Activated CD4-positive, CD25-positive, alpha-beta regulatory T cell treated with anti-CD3 and anti-CD28 coated beads, Interleukin-2, amount 50 U/mL, for 24 hours (primary cell): ENCODE data around the gene KCNQ2.

Experiments
- ATAC-seq, 2 donors: fragments of 150-1000 bp; cut with Tn5 transposase; one replicate each; pipeline ENCODE4 v1.10.0; 2021; ENCODE audit warnings: mild to moderate bottlenecking in 1 of 2, moderate library complexity in 1 of 2

Gene KCNQ2

DNA sequence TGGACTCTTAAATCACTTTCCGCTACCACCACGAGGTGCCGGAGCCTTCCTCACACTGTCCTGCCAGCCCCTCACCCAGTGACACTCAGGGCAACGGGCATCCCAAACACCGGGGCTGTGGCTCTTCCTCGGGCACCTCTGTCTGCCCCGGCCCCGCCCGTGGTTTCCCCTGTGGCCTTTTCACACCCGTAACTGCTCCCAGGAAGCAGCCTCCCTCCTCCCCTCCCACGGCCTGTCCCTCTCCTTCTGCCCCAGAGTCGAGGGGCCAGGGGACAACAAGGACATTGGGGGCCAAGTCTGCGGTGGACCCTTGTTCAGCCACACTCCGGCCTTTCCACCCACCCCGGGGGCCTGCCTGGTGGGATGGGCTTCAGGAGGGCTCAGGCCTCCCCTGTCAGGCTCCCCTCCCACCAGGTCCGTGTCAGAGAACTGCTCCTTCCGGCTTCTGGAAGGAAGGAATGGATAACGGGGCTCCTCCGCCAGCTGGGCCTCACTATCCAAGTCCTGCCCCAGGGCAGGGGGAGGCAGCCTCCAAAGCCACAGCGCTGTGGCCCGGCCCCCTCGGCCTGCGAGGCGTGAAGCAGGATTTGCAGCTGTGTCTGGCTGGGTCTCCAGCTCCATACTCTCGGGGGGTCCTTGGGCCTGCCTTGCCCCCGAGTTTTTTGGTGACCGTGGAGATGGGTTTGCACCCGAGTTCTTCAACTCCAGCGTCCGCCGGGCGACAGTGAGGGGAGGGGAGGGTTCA lies 56.6 kb downstream of the KCNQ2 start:
- ATAC-seq = no peak

DNA sequence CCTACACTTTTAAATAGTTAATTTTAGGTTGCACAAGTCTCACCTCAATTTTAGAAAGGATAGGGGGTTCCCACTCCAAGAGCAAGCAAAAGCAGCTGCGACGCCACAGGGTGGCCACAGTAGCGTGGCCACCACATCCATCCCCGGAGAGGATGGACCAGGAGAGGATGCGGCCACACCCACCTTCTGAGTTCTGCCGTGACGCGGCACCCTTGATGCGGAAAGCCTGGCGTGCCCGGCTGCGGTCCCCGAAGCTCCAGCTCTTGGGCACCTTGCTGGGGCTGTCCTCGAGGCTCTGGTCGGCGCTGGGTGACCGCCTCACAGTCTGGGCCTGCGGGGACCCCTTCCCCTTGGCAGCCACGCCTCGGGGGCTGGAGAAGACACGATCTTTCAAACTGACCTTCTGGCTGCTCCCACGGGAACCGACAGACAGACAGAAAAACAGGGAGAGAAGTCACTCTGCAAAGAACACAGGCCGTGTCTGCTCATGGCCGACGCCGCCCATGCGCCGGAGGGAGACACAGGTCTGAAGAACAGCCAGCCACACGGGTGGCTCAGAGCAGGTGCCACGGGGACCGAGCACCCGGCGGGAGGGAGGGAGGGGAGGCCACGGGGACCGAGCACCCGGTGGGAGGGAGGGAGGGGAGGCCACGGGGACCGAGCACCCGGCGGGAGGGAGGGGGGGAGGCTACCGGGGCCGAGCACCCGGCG lies 57.6 kb downstream of the KCNQ2 start:
- ATAC-seq = no peak

GRCh38 chr20:63413963-63414684 lies 58.3 kb downstream of the KCNQ2 start:
- no peak for ATAC-seq

DNA sequence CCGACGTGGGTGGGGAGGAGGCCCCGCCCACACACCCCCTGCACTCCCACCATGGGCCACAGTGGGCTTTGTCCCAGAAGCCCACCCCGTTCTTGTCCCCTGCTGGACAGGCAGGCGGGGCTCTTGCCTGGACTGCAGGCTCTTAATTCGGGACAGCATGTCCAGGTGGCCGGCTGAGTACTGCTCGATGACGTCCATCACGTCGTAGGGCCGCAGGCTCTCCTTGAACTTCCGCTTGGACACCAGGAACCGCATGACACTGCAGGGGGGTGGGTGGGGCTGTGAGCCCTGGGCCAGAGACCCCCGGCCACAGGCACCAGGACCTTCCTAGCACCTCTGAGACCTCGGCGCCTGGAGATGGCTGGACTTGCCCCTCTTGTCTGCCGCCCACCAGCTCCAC lies 59.1 kb downstream of the KCNQ2 start:
- no peak for ATAC-seq

GRCh38 chr20:63412889-63413288 lies 59.6 kb downstream of the KCNQ2 start:
- no peak for ATAC-seq

- no peak for ATAC-seq
These were observed 60.4 kb downstream of the KCNQ2 start for GRCh38 chr20:63411898-63412631.

- no peak for ATAC-seq
These were observed 61.1 kb downstream of the KCNQ2 start for GRCh38 chr20:63411151-63411897.

DNA sequence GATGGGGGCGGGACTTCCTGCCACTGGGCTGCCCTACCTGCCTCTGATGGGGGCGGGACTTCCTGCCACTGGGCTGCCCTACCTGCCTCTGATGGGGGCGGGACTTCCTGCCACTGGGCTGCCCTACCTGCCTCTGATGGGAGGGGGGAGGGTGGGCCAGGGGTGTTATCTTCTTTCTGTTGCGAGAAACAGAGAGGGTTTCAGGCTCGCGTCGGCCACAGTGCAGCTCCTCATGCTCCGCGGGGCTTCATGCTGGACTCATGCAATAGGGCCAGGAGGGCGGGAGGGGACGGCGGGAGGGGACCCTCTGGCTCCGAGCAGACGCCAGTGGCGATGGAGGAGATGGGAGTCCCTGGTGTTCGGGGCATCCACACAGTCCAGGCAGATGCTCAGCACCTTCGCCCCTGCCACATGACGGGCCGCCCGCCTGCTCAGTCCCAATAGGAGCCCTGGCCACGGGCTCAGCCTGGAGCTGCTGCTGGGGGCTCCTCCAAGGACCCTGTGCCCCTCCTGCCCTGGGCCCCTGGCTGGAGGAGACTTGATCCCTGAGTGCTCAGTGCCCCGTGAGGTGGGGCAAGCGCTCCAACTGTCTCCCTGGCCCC lies 62.5 kb downstream of the KCNQ2 start:
- ATAC-seq = no peak

DNA sequence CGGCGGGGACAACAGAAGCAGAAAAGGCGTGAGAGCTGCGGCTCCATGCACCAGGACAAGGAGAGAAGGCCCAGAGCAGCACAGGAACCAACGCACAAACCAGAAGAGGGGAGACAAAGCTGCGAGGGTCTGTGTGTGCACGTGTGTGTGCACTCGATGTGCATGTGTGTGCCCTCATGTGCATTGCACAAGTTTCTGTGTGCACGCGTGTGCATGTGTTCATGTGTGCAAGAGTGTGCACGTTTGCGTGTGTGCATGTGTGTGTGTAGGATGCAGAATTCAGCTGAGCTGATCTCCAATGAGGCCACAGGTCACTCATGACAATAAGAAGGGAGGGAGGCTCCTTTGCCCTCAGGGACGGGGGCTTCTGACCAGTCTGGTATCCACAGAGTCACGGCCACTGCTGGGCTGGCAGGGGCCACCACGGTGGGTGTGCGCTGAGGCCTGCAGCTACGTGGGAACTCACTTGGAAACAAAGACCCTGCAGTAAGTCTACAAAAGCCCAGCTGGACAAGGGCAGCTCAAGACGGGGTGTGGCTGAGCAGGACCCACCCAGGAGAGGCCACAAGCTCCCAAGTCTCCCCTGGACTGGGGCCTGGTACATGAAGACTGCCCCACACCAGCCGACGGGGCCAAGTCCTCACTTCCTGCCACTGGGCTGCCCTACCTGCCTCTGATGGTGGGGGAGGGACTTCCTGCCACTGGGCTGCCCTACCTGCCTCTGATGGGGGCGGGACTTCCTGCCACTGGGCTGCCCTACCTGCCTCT lies 63.2 kb downstream of the KCNQ2 start:
- ATAC-seq = no peak

- ATAC-seq = no peak
These were observed 63.8 kb downstream of the KCNQ2 start for GRCh38 chr20:63408684-63409046.

- no peak for ATAC-seq
These were observed 64.3 kb downstream of the KCNQ2 start for GRCh38 chr20:63407928-63408683.

DNA sequence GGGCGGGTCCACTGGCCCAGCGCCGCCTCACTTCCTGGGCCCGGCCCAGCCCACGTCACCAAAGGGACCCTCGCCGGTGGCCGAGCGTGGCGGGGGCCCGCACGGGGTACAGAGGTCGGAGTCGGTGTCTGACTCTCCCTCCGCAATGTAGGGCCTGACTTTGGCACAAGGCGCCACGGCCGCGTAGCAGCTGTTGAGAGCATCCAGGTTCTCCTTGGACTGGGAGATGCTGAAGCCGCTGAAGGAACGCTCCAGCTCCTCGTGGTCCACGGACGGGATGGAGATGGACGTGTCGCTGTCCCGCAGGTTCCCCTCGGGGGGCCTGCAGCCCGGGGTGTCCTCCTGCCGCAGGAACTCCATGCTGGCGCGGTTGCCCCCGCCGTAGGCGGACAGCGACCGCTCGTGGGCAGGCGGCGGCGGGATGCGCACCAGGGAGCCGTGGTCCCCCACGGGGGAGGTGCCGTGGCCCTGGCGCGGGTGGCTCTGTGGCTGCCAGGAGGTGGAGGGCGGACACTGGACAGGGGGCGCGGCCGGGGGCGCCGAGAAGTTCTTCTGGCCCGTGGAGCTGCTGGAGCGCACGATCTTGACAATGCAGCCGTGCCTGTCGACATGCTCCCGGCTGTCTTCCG lies 65.7 kb downstream of the KCNQ2 start:
- ATAC-seq = no peak

DNA sequence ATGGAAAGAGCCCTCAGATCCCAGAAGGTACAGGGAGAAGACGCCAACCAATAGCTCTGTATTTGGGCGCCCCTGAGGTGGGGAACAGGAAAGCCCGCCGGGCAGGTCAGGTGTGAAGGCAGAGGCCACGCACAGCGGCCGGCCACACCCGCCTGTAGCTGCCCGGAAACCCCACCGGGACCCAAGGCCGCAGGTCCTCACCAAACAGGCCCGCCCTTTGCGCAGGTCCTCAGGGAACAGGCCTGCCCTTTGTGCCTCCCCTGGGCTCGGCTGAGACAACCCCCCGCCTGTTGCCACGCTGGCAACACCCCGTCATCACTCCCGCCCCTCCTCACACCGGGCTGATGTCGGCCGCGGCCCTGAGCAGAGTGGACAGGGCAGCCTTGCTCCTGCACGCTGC lies 66.4 kb downstream of the KCNQ2 start:
- ATAC-seq = no peak

DNA sequence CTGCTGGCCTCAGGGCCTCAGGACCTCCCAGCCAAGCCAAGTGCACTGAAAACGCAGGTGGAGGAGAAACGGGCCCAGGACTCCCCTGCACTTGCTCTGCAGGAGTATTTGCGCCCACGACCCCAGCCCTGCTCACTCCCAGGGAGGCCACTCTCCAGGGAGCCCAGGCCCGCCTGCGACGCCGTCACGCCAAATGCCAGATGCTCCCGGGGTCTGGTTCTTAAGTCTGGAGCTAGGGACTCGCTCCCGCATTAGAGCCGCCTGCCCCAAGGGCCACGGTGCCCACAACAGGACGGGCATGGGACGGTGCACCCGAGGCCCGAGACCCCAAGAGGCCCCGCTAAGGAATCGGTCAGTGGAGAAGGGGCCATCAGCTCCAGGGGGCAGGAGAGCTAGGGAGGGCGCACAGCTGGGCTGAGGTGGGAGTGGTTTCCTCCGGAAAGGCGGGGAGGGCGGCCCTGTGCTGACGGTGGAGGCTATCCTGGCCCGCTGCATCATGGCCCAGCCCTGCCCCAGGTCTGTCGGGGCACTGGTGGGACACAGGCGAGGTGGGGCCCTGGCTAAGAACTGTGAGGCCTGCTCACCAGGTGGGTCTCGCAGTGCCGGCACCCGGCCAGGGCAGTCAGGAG lies 67.2 kb downstream of the KCNQ2 start:
- no peak for ATAC-seq

DNA sequence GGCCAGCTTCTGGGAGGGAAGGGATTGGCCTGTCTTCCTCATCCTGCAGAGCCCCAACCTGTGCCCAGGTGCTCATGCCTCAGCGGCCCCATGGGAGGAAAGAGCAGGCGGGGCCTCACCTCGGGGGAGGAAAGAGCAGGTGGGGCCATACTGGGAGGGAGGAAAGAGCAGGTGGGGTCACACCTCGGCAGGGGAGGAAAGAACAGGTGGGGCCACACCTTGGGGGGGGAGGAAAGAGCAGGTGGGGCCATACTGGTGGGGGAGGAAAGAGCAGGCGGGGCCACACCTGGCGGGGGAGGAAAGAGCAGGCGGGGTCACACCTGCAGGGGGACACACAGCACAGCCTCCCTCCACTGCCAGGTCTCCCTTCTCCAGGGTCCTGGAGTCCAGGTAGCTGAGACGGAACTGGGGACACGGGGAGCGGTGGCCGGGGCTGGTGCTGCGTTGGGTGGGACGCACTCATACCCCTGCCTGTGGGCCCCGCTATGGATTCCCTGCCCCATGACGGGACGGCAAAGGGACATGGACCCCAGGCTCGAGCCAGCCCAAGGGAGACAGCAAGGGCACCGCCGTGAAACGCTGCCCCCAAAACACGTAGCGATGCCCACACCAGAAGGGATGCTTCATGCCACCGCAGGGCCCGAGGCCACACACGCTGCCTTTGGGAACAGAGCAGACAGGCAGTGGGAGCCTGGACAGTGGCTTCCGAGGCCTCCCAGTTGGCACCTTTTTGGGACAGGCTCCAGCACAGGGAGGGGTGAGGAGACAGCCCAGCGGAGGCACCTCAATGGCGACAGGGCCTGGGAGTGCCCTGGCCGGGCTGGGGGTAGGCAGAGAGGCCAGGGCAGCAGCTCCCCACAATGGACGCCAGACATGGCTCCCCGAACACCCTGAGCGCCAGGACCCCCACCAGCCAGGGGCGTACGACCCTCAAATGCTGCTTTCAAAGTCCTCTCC lies 68.0 kb downstream of the KCNQ2 start:
- ATAC-seq = no peak

GRCh38 chr20:63403403-63404105 lies 68.9 kb downstream of the KCNQ2 start:
- no peak for ATAC-seq

GRCh38 chr20:63402860-63403220 lies 69.6 kb downstream of the KCNQ2 start:
- no peak for ATAC-seq
